Kidney (tissue), 14 donors: ENCODE data around the gene ZNF830. TPM values are rescaled to one million over a fixed set of nuclear protein-coding genes. Genes with fewer than 3 reads are reported as not detected.

Experiments used
- DNase-seq, 5 donors: peaks; one replicate each; pipeline ENCODE4 v3.0.0-alpha.2; 2013 to 2020
- FAIRE-seq: peaks from 2 replicates; lab custom pipeline; 2012; peaks lifted over from hg19 to GRCh38; lab: Jason Lieb, UNC
- H3K27ac ChIP-seq, 2 donors: one replicate each; pipeline ENCODE4 v1.7.0; 2013; ENCODE audit warnings: low read depth in 2 of 2, low read length in 2 of 2, inconsistent platforms in 1 of 2
- H3K27me3 ChIP-seq: one replicate; pipeline ENCODE4 v1.7.1; 2013; ENCODE audit warnings: low read length, inconsistent platforms; ENCODE audit not compliant: control insufficient read depth, insufficient read depth
- H3K36me3 ChIP-seq, 3 donors: one replicate each; pipeline versions ENCODE4 v1.7.0 to v1.7.1; 2013; ENCODE audit warnings: low read length in 3 of 3, control low read depth in 1 of 3, inconsistent platforms in 1 of 3; ENCODE audit not compliant: insufficient read depth in 3 of 3, control insufficient read depth in 2 of 3
- H3K4me1 ChIP-seq, 3 donors: one replicate each; pipeline versions ENCODE4 v1.7.0 to v1.7.1; 2013; ENCODE audit warnings: low read length in 3 of 3, inconsistent platforms in 1 of 3, low read depth in 1 of 3; ENCODE audit not compliant: control insufficient read depth in 2 of 3, insufficient read depth in 2 of 3
- H3K4me3 ChIP-seq, 3 donors: one replicate each; pipeline versions ENCODE4 v1.7.0 to v1.8.1; 2013; ENCODE audit warnings: low read length in 3 of 3, control low read depth in 1 of 3, inconsistent platforms in 1 of 3
- H3K9ac ChIP-seq, 3 donors: one replicate each; pipeline versions ENCODE4 v1.7.0 to v1.7.1; 2013; ENCODE audit warnings: low read length in 3 of 3, control low read depth in 1 of 3, inconsistent platforms in 1 of 3
- H3K9me3 ChIP-seq, 3 donors: one replicate each; pipeline versions ENCODE4 v1.7.0 to v1.7.1; 2013; ENCODE audit warnings: low read length in 3 of 3, control low read depth in 1 of 3, inconsistent platforms in 1 of 3; ENCODE audit not compliant: control insufficient read depth in 2 of 3, insufficient read depth in 1 of 3
- intact Hi-C: fragments of 100-400 bp; cut with DNase I; formaldehyde crosslinking; loops from one replicate; pipeline ENCODE4 v1.11.1; 2022
- polyA plus RNA-seq: library from polyadenylated mRNA; stranded (reverse); fragments of 350-450 nt; fragmentation: Illumina TruSeq; extraction: RNeasy Lipid Tissue Mini Kit (QIAGEN cat#74804); gene quantifications from one replicate; pipeline ENCODE4 v1.2.3, GENCODE V29; 2014; ENCODE audit warnings: low read depth, low replicate concordance; ENCODE audit not compliant: insufficient read depth
- total RNA-seq: library from RNA; stranded (reverse); fragmentation: NEBNext Ultra II Directional; extraction: Animal tissue kit (Norgen Biotek cat#: 25700); gene quantifications from one replicate; pipeline ENCODE4 v1.2.1, GENCODE V29; 2021
- TF ChIP-seq, protein P1 (sequence below): IDR thresholded peaks from 3 replicates; pipeline ENCODE4 v1.5.1; 2012; ENCODE audit warnings: mild to moderate bottlenecking, moderate library complexity, borderline replicate concordance; ENCODE audit not compliant: insufficient read depth; ENCODE audit errors: extremely low read depth
- donor health status: control.
- donor health status: control.
- donor health status: control.
- donor health status: control.
- donor health status: control.
- donor health status: DM: yes; HTN: yes; CAD: no.
- donor health status: Normal renal cell carcinoma (clear cell type).

Gene ZNF830
- total and polyA plus RNA-seq, 2 donors from 2014 or later = 10.0 to 16.8 TPM

DNA sequence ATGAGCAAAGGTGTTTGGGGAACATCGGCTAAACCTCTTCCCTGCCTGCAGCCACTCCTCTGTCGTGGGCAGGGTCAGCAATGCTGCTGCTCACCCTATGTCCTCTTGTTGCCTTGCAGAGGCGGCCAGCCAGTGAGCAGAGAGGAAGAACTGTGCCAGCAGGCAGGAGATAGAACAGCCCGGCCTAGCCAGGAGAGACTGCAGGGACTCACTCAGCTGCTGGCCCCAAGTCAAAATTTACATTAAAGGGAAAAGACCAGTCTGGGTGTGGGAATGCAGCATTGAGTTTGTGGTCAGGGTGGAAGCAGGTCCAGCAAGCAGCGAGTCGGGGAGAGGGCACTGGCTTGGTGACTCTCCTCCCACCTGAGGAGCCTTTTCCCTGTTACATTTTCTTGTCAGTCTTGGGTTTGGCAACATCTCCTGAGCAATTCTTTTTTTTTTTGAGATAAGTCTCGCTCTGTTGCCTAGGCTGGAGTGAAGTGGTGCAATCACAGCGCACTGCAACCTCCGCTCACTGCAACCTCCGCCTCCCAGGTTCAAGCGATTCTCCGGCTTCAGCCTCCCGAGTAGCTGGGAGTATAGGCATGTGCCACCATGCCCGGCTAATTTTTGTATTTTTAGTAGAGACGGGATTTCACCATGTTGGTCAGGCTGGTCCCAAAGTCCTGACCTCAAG is 41.7 kb downstream of the ZNF830 start:
- TF ChIP-seq, protein P1, sequence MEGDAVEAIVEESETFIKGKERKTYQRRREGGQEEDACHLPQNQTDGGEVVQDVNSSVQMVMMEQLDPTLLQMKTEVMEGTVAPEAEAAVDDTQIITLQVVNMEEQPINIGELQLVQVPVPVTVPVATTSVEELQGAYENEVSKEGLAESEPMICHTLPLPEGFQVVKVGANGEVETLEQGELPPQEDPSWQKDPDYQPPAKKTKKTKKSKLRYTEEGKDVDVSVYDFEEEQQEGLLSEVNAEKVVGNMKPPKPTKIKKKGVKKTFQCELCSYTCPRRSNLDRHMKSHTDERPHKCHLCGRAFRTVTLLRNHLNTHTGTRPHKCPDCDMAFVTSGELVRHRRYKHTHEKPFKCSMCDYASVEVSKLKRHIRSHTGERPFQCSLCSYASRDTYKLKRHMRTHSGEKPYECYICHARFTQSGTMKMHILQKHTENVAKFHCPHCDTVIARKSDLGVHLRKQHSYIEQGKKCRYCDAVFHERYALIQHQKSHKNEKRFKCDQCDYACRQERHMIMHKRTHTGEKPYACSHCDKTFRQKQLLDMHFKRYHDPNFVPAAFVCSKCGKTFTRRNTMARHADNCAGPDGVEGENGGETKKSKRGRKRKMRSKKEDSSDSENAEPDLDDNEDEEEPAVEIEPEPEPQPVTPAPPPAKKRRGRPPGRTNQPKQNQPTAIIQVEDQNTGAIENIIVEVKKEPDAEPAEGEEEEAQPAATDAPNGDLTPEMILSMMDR = no peak
- Histone ChIP-seq H3K4me1 (peaks cover 0 to 3% (median 0%) of the 10 kb centered on the region in 3 donors), H3K27me3 (no peaks in the 10 kb centered on the region), H3K4me3 (no peak overlapping the region), H3K27ac (no peak overlapping the region), H3K36me3 (peaks cover 2 to 32% (median 17%) of the 10 kb centered on the region in 3 donors), H3K9ac (no peak overlapping the region), H3K9me3 (no peaks in the 10 kb centered on the region)
- intact Hi-C loops = no loop called here
- FAIRE-seq = no peak
- DNase-seq = no peak

DNA sequence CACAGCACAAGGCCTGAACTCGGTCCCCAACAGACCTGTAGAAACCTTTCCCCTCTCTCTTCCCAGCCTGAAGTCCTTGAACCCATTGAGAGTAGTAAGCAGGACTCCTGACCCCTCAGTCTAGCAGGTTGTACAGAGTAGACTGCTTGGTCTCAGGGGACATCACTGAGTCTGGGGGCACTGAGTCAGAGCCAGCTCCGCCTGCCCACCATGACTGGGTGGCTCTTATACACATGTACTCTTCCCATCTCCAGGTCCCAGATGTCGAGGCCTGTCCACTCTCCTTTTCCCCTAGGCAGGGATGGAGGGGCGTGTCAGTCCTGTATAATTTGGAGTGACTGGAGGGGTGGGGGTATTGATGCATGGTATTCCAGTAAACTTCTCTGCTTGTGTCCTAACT is 42.4 kb downstream of the ZNF830 start:
- TF ChIP-seq, protein P1 = no peak
- intact Hi-C loops = no loop called here
- no peak overlapping the region for H3K4me3 ChIP-seq
- H3K27ac ChIP-seq = no peak overlapping the region
- peaks cover 2 to 28% (median 20%) of the 10 kb centered on the region in 3 donors for H3K36me3 ChIP-seq
- no peak overlapping the region for H3K9ac ChIP-seq
- H3K27me3 ChIP-seq = no peaks in the 10 kb centered on the region
- no peaks in the 10 kb centered on the region for H3K4me1 ChIP-seq
- FAIRE-seq = no peak
- no peak for DNase-seq
- no peaks in the 10 kb centered on the region for H3K9me3 ChIP-seq

- DNase-seq (no peak), FAIRE-seq (no peak)
- peaks cover 0 to 19% (median 16%) of the 10 kb centered on the region in 3 donors for H3K36me3 ChIP-seq
- H3K27ac ChIP-seq = no peak overlapping the region
- no peaks in the 10 kb centered on the region for H3K4me1 ChIP-seq
- no peaks in the 10 kb centered on the region for H3K9me3 ChIP-seq
- H3K4me3 ChIP-seq = no peak overlapping the region
- intact Hi-C loops = no loop called here
- no peak overlapping the region for H3K9ac ChIP-seq
- TF ChIP-seq, protein P1 = no peak
- H3K27me3 ChIP-seq = no peaks in the 10 kb centered on the region
Observed at GRCh38 chr17:35006345-35006744, 45.0 kb downstream of the ZNF830 start.
